Sigmoid colon (tissue), 7 donors: ENCODE data around the gene DDR2. TPM values are rescaled to one million over a fixed set of nuclear protein-coding genes. Genes with fewer than 3 reads are reported as not detected.

Source experiments
- DNase-seq: peaks from one replicate; pipeline ENCODE4 v3.0.0-alpha.2; 2019
- H3K27ac ChIP-seq, 4 donors: fragments of 200-600 bp; sonication (generic); one replicate each; pipeline ENCODE4 v1.5.1; 2016 to 2019; ENCODE audit warnings: mild to moderate bottlenecking in 1 of 4
- H3K27me3 ChIP-seq, 3 donors: fragments of 200-600 bp; sonication (generic); one replicate each; pipeline ENCODE4 v1.5.1; 2019; ENCODE audit warnings: mild to moderate bottlenecking in 1 of 3
- H3K36me3 ChIP-seq, 4 donors: fragments of 200-600 bp; sonication (generic); one replicate each; pipeline ENCODE4 v1.5.1; 2016 to 2019
- H3K4me1 ChIP-seq, 4 donors: fragments of 200-600 bp; sonication (generic); one replicate each; pipeline ENCODE4 v1.5.1; 2017 to 2019
- H3K4me3 ChIP-seq, 4 donors: fragments of 200-600 bp; sonication (generic); one replicate each; pipeline ENCODE4 v1.5.1; 2017 to 2019; ENCODE audit warnings: mild to moderate bottlenecking in 2 of 4, moderate library complexity in 1 of 4
- H3K9me3 ChIP-seq, 4 donors: fragments of 200-600 bp in 3 of 4; sonication (generic) in 3 of 4; one replicate each; pipeline versions ENCODE4 v1.5.1 to v1.6.1; 2013 to 2019
- EP300 ChIP-seq, 4 donors: sonication (generic); formaldehyde crosslinking; IDR thresholded peaks; one replicate each; pipeline ENCODE4 v1.6.1; 2017; ENCODE audit warnings: antibody characterized with exemption in 4 of 4
- POLR2A ChIP-seq, 2 donors: fragments of 450-650 bp; IDR thresholded peaks; one replicate each; pipeline ENCODE4 v1.6.1; 2016; ENCODE audit warnings: antibody characterized with exemption in 2 of 2, mild to moderate bottlenecking in 2 of 2, moderate library complexity in 2 of 2
- POLR2AphosphoS5 ChIP-seq, 4 donors: sonication (generic); formaldehyde crosslinking; IDR thresholded peaks; one replicate each; pipeline ENCODE4 v1.6.1; 2017; ENCODE audit warnings: antibody characterized with exemption in 4 of 4
- WGBS, 2 donors: extraction: QIAGEN DNeasy Blood & Tissue Kit; methylation state at CpG; one replicate each; pipeline ENCODE4 v1.1.7; 2013; 5-methylcytosine and 5-hydroxymethylcytosine counted together
- intact Hi-C: fragments of 100-400 bp; cut with DNase I; formaldehyde crosslinking; loops from one replicate; pipeline ENCODE4 v1.15.1; 2023
- polyA plus RNA-seq, 3 donors: library from polyadenylated mRNA; stranded (reverse); fragments of 200-250 nt; gene quantifications; one replicate each; pipeline ENCODE4 v1.2.3, GENCODE V29; 2013
- total RNA-seq, 4 donors: library from RNA; depleted of rRNA; stranded (reverse); fragments of >200 nt; gene quantifications; one replicate each; pipeline ENCODE4 v1.1.0, GENCODE V29; 2016
- TF ChIP-seq, protein P1 (sequence below), 4 experiments: fragments of 450-650 bp in 3 of 4; fragments of 200-600 bp in 1 of 4; IDR thresholded peaks; one replicate each; pipeline ENCODE4 v1.5.1; 2016 to 2019; ENCODE audit warnings: antibody characterized with exemption in 4 of 4, mild to moderate bottlenecking in 3 of 4, moderate library complexity in 2 of 4
- donor health status: healthy with polysubstance abuse.
- donor health status: Bipolar disorder and iron deficiency.
- donor health status: healthy.

The DDR2 gene
- total and polyA plus RNA-seq, 7 donors, result 3.5 to 236 (median 150) TPM

DNA sequence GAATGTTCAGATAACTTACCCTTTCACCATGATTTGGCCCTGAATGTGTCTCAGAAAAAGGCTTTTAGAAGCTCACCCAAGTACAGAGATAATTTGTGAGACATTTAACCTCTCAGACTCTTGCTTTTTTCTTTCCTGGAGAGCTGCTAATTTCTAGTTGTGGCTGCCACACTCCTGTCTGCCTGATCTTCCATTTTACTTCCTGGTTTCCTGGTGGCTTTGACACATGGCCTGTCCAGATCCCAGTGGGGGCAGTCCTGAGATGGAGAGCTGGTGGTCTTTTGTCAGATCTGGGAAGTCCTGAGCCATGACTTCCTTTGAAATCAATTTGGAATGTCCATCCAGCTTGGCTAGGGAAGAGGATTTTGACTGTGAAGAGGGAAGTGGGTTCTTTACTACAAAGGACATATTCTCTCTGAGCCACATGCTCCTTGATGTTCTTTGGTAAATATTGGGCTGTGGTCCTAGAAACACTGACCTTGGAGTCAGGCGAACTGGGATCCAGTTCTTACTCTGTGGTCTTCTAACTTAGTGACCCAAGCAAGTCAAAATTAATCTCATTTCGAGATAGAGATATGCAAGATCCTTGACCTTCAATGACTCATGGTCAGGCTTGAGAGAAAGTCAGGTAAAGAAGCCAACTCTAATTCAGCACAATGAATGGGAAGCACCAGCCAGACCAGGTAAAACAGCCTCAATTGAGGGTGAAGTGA lies 80.2 kb downstream of the DDR2 start:
- DNase-seq, result no peak
- 78 to 81% methylated on average over 2 of the region's 2 CpGs for WGBS, 2 donors
- TF ChIP-seq EP300 (IDR thresholded peaks at IDR 0.05) (no peak), POLR2AphosphoS5 (IDR thresholded peaks at IDR 0.05) (no peak), POLR2A (IDR thresholded peaks at IDR 0.05) (no peak)
- TF ChIP-seq, protein P1, sequence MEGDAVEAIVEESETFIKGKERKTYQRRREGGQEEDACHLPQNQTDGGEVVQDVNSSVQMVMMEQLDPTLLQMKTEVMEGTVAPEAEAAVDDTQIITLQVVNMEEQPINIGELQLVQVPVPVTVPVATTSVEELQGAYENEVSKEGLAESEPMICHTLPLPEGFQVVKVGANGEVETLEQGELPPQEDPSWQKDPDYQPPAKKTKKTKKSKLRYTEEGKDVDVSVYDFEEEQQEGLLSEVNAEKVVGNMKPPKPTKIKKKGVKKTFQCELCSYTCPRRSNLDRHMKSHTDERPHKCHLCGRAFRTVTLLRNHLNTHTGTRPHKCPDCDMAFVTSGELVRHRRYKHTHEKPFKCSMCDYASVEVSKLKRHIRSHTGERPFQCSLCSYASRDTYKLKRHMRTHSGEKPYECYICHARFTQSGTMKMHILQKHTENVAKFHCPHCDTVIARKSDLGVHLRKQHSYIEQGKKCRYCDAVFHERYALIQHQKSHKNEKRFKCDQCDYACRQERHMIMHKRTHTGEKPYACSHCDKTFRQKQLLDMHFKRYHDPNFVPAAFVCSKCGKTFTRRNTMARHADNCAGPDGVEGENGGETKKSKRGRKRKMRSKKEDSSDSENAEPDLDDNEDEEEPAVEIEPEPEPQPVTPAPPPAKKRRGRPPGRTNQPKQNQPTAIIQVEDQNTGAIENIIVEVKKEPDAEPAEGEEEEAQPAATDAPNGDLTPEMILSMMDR (IDR thresholded peaks at IDR 0.05), result no peak
- H3K27ac ChIP-seq, result peak overlapping the region; percentile 74 to 82 (median 80)
- peaks cover 0 to 6% (median 0%) of the 10 kb centered on the region in 4 donors for H3K36me3 ChIP-seq
- no peak overlapping the region for H3K4me3 ChIP-seq
- intact Hi-C loops, result no loop called here
- H3K27me3 ChIP-seq, result no peaks in the 10 kb centered on the region
- peaks cover 0 to 100% (median 74%) of the 10 kb centered on the region in 4 donors for H3K4me1 ChIP-seq
- H3K9me3 ChIP-seq, result no peaks in the 10 kb centered on the region

DNA sequence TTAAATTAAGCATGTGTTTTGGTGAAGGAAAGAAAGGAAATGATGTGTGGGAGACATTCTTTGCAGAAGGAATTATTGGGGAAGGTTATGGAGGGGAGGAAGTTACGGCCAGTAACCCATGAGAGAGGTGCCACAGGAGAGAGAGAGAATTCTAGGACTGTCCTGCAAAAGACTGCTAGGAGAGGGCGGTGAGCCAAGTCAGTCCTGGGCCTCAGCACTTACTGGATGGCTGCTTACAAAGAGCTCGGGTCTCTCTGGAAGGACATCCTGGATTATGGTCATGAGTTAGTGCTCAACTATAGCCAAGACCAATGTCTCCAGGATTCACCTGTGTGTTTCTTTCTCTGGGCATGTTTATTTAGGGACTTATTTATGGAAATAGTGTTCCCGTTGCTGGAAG lies 83.9 kb downstream of the DDR2 start:
- intact Hi-C loops, result no loop called here
- Histone ChIP-seq H3K4me3 (no peak overlapping the region), H3K27ac (peak overlapping the region in 3 of 4 donors; percentile 56 to 82 (median 79)), H3K4me1 (peaks cover 0 to 95% (median 48%) of the 10 kb centered on the region in 4 donors), H3K9me3 (no peaks in the 10 kb centered on the region), H3K36me3 (no peaks in the 10 kb centered on the region), H3K27me3 (no peaks in the 10 kb centered on the region)
- TF ChIP-seq, protein P1 (IDR thresholded peaks at IDR 0.05), result no peak
- TF ChIP-seq POLR2A (IDR thresholded peaks at IDR 0.05) (no peak), EP300 (IDR thresholded peaks at IDR 0.05) (no peak), POLR2AphosphoS5 (IDR thresholded peaks at IDR 0.05) (no peak)
- WGBS, 2 donors, result 62 to 74% methylated on average over 4 of the region's 4 CpGs
- peak; percentile 80 for DNase-seq

DNA sequence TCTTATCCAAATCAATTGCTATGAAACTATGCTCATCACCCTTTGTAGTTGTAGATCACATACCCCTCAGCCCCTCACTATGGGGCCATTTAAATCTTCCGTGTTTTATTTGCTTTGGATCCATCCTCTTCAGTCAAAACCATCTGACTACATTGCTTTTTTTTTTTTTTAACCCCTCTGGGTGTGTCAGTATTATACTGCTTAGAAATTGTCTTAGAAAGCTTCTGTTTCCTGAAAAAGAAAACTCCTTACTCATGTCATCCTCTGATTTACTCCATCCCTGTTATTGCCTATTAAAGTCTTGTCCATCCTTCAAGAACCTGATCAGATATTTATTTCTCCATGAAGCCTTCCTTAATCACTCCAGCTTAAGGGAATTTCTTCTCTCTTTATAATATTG lies 84.3 kb downstream of the DDR2 start:
- WGBS, 2 donors, result 40 to 68% methylated on average over 1 of the region's 1 CpG
- Histone ChIP-seq H3K4me3 (no peak overlapping the region), H3K36me3 (no peaks in the 10 kb centered on the region), H3K9me3 (no peaks in the 10 kb centered on the region), H3K27ac (peak overlapping the region in 3 of 4 donors; percentile 56 to 82 (median 79)), H3K27me3 (no peaks in the 10 kb centered on the region), H3K4me1 (peaks cover 0 to 95% (median 48%) of the 10 kb centered on the region in 4 donors)
- DNase-seq, result no peak
- no peak for TF ChIP-seq POLR2AphosphoS5 (IDR thresholded peaks at IDR 0.05)
- no peak for TF ChIP-seq EP300 (IDR thresholded peaks at IDR 0.05)
- no peak for TF ChIP-seq POLR2A (IDR thresholded peaks at IDR 0.05)
- TF ChIP-seq, protein P1 (IDR thresholded peaks at IDR 0.05), result no peak
- intact Hi-C loops, result no loop called here

DNA sequence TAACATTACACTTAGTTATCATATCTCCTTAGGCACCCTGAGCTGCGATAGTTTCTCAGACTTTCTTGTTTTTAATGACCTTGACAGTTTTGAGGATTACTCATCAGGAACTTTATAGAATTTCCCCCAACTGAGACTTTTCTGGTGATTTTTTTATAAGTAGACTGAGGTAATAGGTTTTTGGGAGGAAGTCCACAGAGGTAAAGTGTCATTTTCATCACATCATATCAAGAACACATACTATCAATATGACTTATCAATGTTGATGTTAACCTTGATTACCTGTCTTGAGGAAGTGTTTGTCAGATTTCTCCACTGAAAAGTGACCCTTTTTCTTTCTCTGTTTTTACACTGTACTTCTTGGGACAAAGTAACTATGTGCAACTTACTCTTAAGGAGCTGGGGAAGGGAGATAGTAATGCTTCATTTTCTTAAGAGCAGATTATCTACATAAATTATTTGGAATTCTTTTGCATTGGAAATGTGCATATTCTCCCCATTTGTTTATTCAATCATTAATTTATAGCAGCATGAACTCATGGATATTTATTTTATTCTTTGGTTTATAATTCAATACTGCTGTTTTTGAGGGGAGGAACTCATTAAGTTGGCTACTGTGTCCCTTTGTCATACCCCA lies 85.4 kb downstream of the DDR2 start:
- 85% methylated on average over 1 of the region's 1 CpG for WGBS, 2 donors
- TF ChIP-seq EP300 (IDR thresholded peaks at IDR 0.05) (no peak), POLR2AphosphoS5 (IDR thresholded peaks at IDR 0.05) (no peak), POLR2A (IDR thresholded peaks at IDR 0.05) (no peak)
- TF ChIP-seq, protein P1 (IDR thresholded peaks at IDR 0.05), result no peak
- H3K4me1 ChIP-seq, result peaks cover 0 to 92% (median 44%) of the 10 kb centered on the region in 4 donors
- no peaks in the 10 kb centered on the region for H3K36me3 ChIP-seq
- H3K27ac ChIP-seq, result peak overlapping the region in 2 of 4 donors; percentile 79 to 82
- H3K27me3 ChIP-seq, result no peaks in the 10 kb centered on the region
- no peaks in the 10 kb centered on the region for H3K9me3 ChIP-seq
- intact Hi-C loops, result no loop called here
- no peak overlapping the region for H3K4me3 ChIP-seq
- no peak for DNase-seq
